GM18861 (cell line): Measurements from ENCODE around the gene GALNS.

Experiments
- ATAC-seq: cut with Tn5 transposase; IDR thresholded peaks from one replicate; pipeline ENCODE4 v1.9.1; 2021; ENCODE audit not compliant: unreplicated experiment

Gene GALNS

DNA sequence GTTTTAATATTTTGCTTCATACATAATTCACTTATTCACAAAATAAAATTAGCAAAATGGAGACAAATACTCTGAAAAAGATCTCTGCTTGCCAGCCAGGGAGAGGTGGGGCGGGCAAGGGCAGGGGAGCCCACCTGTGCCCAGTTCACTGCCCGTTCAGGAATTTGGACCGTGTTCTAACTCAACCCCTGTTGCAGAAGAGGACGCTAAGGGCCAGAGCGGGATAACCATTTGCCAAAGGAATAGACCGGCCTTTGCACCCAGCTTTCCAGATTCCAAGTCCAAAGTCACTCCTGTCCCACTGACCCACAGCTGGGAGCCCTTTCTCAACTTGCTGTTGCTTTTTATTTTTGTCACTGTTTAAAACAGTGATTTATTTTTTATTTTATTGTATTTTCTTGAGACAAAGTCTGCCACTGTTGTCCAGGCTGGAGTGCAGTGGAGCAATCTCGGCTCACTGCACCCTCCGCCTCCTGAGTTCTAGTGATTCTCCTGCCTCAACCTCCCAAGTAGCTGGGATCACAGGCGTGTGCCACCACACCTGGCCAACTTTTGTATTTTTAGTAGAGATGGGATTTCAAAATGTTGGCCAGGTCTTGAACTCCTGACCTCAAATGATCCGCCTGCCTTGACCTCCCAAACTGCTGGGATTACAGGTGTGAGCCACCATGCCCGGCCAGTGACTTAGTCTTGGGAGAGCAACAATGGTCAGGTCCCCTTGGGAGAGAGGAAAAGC is 69.0 kb downstream of the GALNS start:
- ATAC-seq = no peak

GRCh38 chr16:88785106-88785924 is 71.4 kb downstream of the GALNS start, which contains the start of gene PIEZO1:
Gene PIEZO1 (minus strand): TSS chr16:88785220. CDS start chr16:88784964, 256 bp downstream.
- no peak for ATAC-seq

DNA sequence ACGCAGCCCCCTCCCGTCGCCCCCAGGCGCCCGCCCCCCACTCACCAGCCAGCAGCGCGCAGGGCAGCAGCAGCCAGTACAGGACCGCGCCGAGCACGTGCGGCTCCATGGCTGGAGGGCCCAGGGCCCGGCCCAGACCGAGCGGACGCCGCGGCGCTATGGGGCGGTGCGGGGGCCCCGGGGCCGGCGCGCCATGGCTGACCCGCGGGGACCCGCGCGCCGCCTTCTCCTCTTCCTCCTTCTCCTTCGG is 72.0 kb downstream of the GALNS start:
- ATAC-seq = no peak

GRCh38 chr16:88784074-88784855 is 72.5 kb downstream of the GALNS start:
- ATAC-seq = no peak

DNA sequence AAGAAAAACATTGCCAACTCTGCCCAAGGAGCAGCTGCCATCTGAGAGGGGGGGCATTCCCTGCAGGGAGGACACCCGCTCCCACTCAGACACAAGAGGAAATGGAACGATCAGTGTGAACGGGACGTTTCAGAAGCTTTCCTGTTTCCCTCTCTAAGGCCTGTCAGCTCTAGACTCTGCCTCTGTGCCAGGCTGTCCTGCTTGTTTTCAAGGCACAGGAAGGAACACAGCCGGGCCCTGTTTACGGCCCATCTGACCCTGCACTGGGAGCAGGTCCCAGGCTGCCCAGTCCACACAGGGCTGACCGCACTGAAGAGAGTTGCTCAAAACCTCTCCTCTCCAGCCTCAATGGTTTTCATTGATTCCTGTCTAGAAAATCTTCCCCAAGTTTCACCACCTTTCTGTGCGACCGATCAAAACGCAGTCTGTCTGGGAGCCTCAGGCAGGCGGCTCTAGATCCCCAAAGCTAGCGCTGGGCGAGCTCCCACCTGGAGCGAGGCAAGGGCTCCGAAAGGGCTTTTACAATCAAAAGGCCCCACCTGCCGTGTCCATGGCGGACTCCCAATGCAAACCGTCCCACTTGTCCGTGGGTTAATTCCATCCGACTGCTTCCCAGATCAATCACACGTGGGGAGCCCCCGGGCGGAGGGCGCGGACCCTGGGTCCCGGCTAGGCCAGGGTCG is 73.2 kb downstream of the GALNS start:
- no peak for ATAC-seq

GRCh38 chr16:88782454-88783390 is 74.0 kb downstream of the GALNS start:
- no peak for ATAC-seq

- no peak for ATAC-seq
Observed at GRCh38 chr16:88781140-88782077, 75.3 kb downstream of the GALNS start.

- no peak for ATAC-seq
Observed at GRCh38 chr16:88780142-88781062, 76.3 kb downstream of the GALNS start.

- ATAC-seq = no peak
Observed at GRCh38 chr16:88779406-88780141, 77.2 kb downstream of the GALNS start.

DNA sequence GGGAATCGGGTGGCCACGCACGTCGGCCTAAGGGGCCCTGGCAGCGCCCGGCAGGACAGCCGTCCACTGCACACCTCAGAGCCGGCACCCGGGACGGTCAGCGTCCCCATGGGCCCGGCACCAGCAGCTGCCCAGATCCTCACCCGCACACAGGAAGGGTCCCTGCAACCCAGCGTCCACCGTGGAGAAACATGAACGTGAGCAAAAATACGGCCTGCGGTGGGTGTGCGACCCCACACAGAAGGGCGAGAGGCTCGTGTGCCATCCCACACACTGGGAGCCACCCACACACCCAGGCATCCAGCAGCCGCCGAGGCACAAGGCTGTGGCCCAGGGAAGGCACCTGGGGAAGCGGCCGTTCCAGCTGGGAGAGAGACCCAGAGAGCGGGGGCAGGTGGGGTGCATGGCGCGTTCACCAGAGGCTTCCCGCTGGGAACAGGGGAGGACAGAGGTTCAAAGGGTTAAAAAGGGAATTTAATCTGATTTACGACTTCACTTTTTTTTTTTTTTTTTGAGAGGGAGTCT is 78.1 kb downstream of the GALNS start:
- no peak for ATAC-seq

- no peak for ATAC-seq
Observed at GRCh38 chr16:88778271-88778525, 78.5 kb downstream of the GALNS start.

GRCh38 chr16:88777471-88778270 is 79.1 kb downstream of the GALNS start:
- ATAC-seq = no peak

DNA sequence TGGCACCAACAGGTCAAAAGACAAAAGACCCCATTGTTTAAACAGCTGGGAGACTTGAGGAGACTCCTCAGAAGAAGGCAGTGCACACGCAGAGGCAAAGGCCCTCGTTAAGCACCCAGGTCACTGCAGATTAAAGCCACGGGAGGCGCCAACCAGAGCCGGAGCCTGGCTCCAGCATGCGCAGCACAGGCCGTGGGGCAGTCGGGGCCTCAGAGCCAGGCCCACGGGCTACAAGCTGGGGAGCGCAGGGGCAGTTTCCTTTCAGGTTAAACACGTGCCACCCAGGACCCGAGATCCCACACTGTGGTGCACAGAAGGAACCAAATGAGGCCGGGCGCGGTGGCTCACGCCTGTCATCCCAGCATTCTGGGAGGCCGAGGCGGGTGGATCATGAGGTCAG is 80.9 kb downstream of the GALNS start:
- no peak for ATAC-seq

DNA sequence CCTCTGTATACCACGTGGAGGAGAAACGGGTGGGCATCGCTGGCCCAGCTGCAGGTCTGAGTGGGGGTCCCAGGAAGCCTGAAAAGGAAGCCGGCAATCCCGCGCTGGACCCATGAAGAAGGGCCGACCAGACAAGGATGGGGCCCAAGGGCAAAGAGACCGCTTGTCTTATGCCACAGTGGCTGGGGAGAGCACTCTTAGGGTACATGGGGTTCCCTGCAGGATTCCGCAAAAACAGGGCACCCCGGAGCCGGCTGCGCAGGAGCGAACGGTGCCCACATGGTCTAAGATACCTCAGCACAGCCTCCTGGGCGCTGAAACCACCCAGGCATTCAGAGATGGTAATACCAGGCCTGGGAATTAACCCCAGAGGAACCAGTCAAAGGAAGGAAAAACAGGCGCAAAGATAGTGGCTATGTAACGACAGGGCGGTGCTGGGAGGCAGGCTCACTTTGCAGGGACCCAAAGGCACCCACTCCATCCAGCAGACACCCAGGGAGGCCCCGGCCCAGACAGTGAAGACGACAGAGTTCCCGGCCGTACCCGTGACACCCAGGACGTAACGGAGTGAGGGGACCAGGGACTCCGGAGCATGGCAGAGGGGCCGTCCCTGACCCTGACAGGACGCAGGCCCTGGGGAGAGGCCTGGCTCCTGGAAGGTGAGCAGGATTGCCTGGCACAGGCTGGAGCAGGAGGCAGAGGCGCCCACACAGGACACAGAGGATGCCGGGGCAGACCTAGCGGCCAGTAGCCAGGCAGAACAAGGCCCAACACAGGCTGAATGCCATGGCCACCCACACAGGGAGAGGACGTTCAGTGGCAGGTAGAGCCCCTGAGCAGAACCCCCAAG is 82.0 kb downstream of the GALNS start:
- ATAC-seq = no peak

DNA sequence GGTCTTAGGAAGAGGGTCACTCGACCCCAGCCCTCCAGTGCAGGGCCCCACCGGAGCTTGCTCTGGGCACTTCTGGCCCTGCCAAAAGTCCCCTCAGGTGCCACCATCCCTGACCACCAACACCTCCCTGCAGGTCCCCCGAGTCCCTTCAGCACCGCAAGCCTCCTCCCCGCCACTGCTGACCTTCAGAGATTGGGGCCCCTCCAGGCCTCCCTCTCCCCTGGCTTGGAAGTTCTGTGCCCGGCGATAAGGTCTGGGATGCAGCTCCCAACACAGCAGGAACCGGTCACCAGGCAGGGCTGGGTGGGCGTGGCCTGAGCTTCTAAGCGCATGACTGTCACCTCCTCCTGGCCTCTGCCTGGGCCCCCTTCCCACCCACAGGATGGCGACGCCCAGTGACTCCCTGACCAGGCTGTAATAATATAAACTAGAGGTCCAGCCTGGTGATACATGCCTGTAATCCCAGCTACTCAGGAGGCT is 82.9 kb downstream of the GALNS start:
- no peak for ATAC-seq
